Measurements from ENCODE around the gene HAPLN2.
"Not testable (repeated sequence)": the region's sequence is repeated elsewhere in the genome, so short reads cannot be mapped to it uniquely, and the experiment has no call there.

HAPLN2 gene

DNA sequence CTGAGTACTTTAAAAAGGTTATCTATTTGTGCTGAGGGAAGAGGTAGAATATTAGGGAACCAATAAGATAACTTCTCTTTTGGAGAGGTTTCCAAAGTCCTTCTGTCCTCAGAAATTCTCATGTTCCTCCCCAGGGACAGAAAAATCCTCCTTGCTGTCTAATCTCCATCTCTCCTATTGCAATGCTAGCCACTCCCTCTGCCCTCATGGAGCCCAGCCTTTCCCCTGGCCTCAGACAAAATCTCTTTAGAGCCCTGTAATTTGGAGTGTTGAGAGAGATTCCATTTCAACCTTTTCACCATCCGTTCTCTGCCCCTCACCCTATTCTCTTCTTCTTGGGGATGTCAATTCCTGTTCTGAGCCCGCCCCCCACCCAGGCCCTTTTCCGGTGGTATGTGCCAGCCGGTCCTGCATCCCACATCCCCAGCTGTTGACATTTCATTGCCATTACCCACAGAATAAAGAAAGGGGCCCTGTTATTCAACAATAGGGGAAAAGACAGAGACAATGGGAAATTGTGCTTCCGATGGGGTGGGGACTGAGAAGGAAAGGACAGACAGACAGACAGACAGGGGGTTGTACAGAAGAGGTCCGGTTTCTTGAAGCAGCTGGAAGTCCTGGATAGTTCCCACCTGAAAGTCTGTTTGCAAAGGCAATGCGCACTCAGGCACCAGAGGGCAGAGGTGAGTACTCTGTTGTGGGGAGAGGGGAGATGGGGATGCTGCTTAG, at the start of gene HAPLN2:
Gene HAPLN2, plus strand, starts transcription at position 563 of the 729 bp plus-strand sequence. CDS start 4,076 bp downstream, outside the sequence.
- DNase-seq: peak; percentile 16

DNA sequence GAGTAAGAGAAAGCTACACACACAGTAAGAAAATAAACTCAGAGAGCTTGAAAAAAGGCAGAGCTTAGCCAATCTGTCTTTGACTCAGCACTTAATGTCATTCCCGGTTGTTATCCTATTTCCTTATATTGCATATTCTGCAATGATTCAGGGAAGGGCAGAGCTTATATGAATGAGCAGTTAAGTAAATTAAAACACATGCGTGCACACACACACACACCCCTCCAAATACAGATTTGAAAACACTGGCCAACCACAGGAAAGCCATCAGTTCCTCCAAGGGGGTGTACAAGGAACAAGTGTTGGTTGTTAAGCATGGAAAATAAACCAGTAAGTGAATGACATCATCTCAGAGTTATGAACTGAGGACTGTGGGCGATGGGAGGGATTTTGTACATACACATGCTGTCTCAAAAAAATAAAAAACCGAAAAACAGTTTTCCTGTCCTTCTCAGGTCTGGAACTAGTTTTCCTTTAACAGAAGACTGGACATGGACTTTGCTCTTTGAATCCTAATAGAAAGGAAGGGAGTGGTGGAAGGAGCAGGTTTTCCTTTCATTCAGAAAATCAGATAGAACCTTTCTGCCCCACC, 47.9 kb upstream of the HAPLN2 start:
- no peak for DNase-seq

DNA sequence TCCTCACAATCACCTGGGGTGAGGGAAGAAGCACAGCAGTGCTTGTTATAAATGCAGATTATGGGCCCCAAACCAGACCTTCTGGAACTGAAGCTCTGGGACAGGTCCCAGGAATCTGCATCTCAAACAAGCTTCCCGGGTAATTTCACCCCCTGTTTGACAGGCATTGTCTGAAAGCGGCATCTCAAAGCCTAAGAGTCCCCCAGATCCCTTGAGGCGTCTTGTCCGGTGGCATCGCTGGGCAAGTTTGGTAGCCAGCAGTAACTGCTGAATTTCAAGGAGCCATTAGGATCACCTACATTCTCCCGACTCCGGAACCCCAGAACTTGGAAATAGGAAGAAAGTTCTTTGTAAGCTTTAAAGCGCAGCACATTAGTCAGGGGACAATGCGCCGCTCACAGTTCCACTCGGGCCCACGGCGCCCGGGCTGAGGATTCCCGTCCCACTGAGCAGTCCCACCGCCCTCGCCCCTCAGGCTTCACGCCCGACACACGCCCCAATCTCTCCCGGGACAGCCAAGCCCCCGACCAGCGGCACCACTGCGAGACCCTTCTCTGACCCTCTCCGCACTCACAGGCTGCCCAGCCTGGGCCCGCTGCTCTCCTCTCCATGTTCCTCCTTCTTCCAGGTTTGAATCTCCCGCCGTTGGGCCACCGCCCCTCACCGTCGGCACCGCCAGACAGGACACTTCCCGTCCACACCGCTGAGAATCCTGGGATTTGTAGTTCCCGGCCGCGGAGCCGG, 47.1 kb upstream of the HAPLN2 start, which contains the start of gene IQGAP3:
Gene IQGAP3, minus strand, starts transcription at position 647 of the 744 bp plus-strand sequence. Its CDS starts 36 bp downstream, at position 611.
- DNase-seq: peak; percentile 83

DNA sequence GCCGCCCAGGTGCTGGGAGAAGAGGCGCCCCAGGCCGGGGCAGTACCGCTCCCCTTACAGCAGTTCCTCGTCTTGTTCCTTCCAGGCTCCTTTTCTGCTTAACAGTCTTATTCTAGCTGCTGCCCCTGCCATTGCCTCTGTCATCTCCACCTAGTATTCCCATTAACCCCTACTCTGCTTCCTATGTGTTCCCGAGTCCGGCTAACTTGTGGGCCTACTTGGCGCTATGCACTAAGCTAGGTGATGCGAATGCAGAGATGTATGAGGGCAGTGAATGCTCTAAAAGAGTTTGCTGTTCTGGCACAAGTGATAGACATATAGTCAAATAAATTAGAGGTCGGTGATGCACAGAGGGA, 46.6 kb upstream of the HAPLN2 start:
- DNase-seq: no peak

DNA sequence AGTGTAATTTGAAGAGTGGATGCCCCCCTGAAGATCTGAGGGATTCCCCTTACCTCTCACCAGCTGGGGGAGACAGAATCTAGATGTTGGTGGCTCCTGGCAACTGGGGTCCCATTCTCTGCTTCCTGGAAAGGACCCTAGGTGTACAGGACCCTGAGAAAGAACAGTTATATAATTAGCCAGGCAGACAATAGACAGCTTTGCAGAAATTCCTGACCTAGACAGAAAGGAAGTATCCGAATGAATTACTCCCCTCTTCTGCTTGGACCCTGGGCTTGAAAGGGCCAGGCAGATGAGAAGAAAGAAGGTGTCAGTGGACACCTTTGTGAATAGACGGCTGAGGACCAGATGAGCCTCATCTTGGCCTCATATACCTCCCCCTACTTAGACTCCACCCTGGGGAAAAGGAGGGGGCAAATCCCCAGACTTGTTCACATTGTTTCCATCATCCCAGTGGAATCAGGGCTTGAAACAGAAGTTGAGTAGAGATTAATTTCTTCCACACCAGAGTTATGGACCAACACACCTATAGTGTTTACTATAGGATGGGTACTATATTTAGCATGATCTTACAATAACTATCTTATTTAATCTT, 45.1 kb upstream of the HAPLN2 start:
- no peak for DNase-seq

DNA sequence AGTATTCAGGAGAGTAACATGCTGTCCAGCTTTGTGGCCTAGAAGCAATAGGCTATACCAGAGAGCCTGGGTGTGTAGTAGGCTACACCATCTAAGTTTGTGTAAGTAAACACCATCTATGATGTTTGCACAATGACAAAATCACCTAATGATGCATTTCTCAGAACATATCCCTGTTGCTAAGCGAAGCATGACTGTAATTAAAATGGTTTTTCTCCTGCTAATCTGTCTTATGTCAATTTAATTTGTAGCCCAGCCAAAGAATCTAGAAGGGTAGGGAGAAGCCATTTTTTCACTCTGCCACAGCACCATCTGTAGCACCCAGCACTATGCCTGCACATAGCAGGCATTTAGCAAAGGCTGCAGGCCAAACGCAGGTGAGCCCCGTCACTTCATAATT, 41.7 kb upstream of the HAPLN2 start:
- peak; percentile 64 for DNase-seq

DNA sequence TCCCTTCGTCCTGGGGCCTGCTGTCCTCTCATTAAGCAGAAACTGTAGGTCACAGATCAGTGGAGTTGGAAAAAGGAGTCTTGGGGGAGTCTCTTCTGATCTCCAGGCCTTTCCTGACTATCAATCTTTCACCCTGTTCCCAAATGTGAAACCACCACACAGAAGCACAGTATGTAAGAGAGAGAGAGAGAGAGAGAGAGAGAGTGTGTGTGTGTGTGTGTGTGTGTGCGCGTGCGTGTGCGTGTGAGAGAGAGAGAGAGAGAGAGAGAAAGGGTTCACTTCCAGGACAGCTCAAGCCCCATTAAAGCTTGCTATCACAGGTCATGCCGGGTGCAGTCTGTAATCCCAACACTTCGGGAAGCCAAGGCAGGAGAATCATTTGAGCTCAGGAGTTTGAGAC, 41.2 kb upstream of the HAPLN2 start:
- peak; percentile 14 for DNase-seq

DNA sequence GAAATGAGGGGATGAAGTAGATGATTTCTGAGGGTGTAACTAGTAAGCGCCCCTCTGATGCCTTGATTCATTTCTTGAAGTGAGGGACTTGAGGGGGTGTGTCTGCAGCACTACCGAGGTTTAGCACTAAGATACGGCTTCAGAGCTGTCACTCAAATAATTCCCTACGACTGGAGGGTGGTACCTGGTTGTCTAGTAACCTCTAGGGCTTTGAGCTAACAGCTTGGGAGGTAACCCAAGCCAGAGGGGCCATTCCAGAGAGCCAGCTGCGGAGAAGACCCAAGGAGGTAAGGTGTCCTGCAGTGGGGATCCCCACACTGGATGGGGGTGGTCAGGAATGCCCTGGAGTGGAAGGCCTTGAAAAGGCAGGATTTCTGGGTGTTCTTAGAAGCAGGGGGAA, 39.7 kb upstream of the HAPLN2 start, which contains the start of gene TTC24:
Gene TTC24, plus strand, starts transcription at position 252 of the 400 bp plus-strand sequence. CDS start 1,642 bp downstream, outside the sequence.
- DNase-seq: no peak

DNA sequence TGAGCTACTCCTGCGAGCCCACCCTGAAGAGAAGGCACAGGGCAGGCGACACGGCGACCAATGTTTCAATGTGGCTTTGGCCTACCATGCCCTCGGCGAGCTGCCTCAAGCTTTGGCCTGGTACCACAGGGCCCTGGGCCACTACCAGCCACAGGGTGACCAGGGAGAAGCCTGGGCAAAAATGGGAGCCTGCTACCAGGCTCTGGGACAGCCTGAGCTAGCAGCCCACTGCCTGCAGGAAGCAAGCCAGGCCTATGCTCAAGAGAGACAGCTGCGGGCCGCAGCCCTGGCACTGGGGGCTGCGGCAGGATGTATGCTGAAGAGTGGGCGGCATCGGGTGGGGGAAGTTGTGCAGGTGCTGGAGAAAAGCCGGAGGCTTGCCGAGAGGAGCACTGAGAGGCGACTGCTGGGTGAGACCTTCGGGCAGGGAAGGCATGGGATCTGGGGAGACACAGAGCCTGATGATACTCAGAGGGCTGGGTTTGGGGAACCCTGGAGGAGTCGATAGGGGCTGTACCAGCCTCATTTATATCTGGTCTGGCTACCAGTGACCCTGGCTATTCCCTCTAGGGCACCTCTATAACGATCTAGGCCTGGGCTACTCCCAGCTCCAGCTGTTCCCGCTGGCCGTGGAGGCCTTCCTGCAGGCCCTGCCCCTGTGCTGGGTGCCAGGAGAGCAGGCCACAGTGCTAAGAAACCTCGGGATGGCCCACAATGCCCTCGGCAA, 37.4 kb upstream of the HAPLN2 start:
- DNase-seq: no peak

DNA sequence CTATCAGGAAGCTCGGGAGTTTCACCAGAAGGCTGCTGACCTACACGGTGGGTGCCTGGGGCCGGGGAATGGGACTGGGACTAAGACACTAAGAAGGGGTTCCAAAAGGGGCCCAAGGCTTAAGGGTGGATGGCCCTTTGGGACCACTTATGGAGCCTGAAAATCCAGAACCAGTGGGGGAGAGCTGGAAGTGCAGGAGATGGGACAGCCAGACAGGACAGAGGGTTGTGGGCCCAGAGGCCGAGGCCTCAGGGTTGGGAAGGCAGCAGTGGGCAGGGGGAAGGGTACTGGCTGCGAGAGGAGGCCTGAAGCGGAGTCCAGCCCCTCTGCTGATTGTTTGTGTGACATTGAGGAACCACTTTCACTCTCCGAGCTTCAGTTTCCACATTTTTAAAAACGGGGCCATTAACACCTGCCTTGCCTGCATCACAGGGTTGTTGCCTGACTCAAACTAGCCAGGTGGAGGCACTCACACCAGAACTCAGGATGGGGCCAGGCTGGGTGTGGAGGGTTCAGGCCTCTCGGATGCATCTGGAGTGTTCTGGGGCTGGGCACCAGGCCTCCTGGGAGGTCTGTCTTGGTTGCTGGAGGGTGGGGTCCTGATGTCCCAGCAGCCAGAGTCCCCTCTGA, 36.7 kb upstream of the HAPLN2 start:
- DNase-seq: no peak

DNA sequence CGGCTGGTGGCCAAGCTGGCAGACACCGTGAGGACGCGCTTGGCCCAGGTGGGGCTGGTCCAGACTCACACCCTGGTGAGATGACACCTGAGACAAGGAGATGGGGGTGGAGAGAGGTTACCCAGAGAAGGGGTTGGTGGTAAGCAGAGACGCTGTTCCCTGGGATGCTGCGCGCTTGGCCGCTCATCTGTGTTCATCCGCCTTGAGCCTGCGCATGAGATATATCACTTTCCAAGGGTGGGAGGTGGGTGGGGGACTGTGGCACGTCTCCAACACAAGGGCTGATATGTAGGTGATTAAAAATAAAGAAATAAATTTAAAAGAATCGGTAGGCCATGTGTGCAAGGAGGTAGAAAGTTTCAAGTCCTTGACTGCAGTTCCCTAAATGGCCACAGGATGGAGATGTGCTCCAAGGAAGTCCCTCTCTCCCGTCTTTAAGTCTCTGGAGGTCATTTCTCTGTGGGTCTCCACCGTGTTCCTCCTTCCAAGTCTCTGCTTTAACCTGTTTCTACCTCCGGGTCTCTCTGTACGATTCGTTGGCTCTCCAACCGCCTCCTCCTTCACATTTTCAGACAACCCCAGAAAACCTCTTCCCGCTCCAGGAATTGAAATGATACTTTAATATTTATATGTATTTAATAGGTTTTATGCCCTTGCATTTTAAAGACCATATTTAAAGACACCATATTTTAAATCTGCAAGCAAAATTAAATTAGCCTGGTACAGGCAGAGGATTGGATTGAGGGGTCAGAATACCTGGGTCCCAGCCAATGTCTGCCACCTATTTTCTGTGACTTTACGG, 35.2 kb upstream of the HAPLN2 start:
- peak; percentile 34 for DNase-seq

DNA sequence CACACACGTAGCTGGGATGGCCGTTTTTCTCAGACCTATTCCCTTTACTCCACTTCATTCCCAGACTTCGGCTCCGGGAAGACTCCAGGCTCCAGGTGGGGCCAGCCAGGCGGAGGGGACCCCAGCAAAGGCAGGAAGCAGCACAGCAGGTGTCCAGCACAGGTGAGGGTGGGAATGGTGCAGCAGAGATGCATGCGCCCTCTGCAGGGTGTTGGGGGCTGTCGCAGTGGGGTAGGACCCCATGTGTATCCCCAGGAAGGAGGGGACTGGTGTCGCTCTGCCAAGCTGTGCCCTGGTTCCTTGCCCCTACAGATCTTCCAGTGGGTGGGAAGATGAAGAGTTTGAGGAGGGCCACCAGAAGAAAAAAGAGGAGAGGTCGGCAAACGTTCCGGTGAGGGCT, 34.4 kb upstream of the HAPLN2 start:
- no peak for DNase-seq

DNA sequence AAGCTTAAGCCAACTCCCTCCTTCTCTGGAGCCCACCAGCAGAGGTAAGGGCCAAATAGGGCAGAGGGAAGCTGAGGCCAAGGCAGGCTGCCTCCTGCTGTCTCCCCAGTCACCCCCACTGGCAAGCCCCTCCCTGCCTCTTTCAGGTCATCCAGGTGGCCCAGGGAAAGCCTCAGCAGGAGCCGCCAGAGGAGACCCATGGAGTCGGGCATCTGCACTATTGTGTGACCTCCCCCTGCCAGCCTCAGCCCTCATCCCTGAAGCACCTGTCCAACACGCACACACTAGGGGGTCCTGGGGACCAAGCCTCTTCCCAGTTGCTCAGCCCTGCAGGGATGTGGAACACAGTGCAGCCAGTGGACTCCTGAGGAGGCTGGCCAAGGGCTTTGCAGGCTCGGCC, 32.9 kb upstream of the HAPLN2 start:
- no peak for DNase-seq

DNA sequence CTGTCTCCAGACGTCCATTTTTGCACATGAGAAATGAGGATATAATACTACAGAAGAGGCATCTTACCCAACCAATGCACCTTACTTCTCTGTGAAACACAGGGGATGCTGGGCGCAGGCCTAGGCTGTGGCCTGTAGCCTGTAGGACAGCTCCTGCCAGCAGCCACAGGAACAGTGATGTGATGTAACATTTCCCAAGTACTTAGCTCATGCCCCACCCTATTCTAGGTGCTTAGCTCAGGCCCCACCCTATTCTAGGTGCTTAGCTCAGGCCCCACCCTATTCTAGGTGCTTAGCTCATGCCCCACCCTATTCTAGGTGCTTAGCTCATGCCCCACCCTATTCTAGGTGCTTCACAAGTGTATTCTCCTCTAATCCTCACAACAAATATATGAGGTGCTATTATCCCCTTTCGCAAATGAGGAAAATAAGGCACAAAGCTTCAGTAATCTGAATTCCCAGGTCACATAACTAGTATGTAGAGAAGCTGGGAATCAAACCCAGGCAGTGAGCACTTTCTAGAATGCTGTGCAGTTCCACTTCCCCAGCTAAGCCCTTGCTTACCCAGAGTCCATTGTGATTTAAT, 32.2 kb upstream of the HAPLN2 start:
- no peak for DNase-seq

DNA sequence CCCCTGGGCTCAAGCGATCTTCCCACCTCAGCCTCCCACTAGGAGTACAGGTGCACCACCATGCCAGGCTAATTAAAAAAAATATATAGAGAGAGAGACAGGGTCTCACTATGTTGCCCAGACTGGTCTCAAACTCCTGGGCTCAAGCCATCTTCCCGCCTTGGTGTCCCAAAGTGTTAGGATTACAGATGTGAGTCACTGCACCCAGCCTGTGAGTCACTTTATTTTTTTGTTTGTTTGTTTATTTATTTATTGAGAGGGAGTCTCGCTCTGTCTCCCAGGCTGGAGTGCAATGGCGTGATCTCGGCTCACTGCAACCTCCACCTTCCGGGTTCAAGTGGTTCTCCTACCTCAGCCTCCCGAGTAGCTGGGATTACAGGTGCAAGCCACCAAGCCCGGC, 31.3 kb upstream of the HAPLN2 start:
- DNase-seq: not testable (repeated sequence)

DNA sequence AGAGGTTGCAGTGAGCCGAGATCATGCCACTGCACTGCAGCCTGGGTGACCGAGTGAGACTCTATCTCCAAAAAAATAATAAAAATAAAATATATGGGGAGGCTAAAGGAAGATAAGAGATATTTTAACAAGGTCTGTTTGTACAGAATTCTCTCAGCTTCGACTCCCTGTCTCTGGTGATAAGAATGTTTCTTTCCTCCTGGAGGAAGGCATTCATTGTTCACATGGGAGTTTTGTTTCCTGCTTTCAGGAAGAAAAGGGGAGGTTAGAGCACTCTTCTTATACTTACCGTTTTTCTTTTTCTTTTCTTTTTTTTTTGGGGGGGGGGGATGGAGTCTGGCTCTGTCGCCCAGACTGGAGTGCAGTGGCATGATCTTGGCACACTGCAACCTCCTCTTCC, 29.7 kb upstream of the HAPLN2 start:
- DNase-seq: no peak

DNA sequence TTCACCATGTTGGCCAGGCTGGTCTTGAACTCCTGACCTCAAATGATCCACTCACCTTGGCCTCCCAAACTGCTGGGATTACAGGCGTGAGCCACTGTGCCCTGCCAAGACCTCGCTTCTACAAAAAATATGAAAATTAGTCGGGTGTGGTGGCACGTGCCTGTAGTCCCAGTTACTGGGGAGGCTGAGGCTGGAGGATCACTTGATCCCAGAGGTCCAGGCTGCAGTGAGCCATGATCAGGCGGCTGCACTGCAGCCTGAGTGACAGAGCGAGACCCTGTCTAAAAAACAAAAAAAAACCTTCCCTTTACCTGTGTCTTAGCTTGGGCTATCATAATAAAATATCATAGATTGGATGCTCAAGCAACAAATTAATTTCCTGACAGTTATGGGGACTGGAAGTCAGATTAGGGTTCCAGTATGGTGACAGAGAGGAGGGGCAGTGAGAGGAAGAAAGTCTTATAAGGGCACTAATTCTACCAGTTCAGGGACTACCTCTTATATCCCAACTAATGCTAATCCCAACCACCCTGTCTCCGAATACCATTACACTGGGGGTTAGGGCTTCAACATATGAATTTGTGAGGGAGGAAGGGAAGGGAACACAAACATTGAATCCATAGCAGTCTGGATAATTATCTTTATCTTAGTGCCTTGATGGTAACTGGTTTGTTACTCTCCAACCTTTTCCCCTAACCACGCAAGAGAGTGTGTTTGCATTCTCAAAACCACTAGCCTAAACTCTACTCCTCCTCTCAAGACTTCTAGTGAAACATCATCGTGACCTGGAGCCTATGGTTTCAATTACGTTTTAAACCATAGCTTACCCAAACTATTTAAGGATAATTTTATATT, 28.7 kb upstream of the HAPLN2 start:
- no peak for DNase-seq

DNA sequence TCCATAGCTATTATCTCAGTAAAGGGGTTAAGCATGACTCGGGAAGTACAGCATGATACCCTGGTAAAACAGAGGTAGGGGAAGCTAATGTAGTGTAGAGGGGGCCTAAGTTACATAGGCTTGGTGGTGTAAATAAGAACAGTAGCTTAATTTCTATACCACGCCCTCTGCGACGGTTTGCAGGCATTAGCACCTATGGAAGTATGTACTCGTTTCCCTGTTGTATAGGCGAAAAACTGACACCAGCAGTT, 28.1 kb upstream of the HAPLN2 start:
- DNase-seq: no peak

DNA sequence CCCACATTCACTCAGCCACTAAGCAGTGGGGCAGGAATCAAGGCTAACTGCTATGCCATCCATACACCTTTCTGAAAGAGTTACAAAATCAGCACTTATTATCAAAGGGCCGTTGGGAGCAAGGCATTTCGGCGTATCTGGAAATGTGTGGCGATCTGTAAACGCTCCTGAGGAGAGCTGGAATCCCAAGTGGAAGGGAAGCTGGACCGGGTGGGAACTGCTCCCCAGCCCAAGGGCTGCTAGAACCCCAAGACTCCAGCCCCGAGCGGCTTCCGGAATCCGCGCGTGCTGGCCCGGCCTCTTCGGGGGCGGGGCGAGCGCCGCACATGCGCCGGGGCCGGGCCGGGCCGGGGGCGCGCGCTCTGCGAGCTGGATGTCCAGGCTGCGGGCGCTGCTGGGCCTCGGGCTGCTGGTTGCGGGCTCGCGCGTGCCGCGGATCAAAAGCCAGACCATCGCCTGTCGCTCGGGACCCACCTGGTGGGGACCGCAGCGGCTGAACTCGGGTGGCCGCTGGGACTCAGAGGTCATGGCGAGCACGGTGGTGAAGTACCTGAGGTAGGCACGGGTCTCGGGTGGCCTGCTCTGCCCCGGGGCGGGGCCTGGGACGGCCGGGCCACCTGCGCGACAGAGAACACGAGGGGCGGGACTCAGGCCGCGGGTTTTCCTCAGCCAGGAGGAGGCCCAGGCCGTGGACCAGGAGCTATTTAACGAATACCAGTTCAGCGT, 27.6 kb upstream of the HAPLN2 start, which contains the start of gene NAXE:
Gene NAXE, plus strand, starts transcription at position 345 of the 726 bp plus-strand sequence. Its CDS starts 29 bp downstream, at position 374.
- peak; percentile 74 for DNase-seq

All from NCI-H774 (cell line).